Karpas-422 (cell line): Measurements from ENCODE around the gene CDT1. TPM values are rescaled to one million over a fixed set of nuclear protein-coding genes. Genes with fewer than 3 reads are reported as not detected.

Experiments used
- DNase-seq: peaks from one replicate; pipeline ENCODE4 v3.0.0-alpha.2; 2015
- H2AFZ ChIP-seq: fragments of 200-600 bp; sonication (generic); 2 replicates; pipeline ENCODE4 v1.6.1; 2014; ENCODE audit warnings: antibody characterized with exemption, low read length, mixed read lengths
- H3K27ac ChIP-seq: fragments of 200-600 bp; sonication (generic); 2 replicates; pipeline ENCODE4 v1.5.1; 2014; ENCODE audit warnings: mild to moderate bottlenecking, low read length, moderate library complexity
- H3K27me3 ChIP-seq: fragments of 200-600 bp; sonication (generic); 2 replicates; pipeline ENCODE4 v1.6.1; 2014; ENCODE audit warnings: low read length, mixed read lengths
- H3K36me3 ChIP-seq: fragments of 200-600 bp; sonication (generic); 2 replicates; pipeline ENCODE4 v1.6.1; 2014; ENCODE audit warnings: low read length, mixed read lengths; ENCODE audit not compliant: insufficient read depth
- H3K4me1 ChIP-seq: fragments of 200-600 bp; sonication (generic); 2 replicates; pipeline ENCODE4 v1.6.1; 2014; ENCODE audit warnings: mild to moderate bottlenecking, low read length, mixed read lengths
- H3K4me2 ChIP-seq: fragments of 200-600 bp; sonication (generic); 2 replicates; pipeline ENCODE4 v1.6.1; 2014; ENCODE audit warnings: low read length, low read depth, mild to moderate bottlenecking; ENCODE audit not compliant: poor library complexity, severe bottlenecking
- H3K4me3 ChIP-seq: fragments of 200-600 bp; sonication (generic); 2 replicates; pipeline ENCODE4 v1.5.1; 2014; ENCODE audit warnings: mild to moderate bottlenecking, antibody characterized with exemption, low read length, mixed read lengths
- H3K79me2 ChIP-seq: fragments of 200-600 bp; sonication (generic); 2 replicates; pipeline ENCODE4 v1.6.1; 2014; ENCODE audit warnings: mild to moderate bottlenecking, low read length, mixed read lengths
- H3K9ac ChIP-seq: fragments of 200-600 bp; sonication (generic); 2 replicates; pipeline ENCODE4 v1.6.0; 2014; ENCODE audit warnings: low read length
- H3K9me2 ChIP-seq: fragments of 200-600 bp; sonication (generic), shearing (Covaris generic); replicated peaks from 2 replicates; pipeline ENCODE4 v1.6.0; 2014; ENCODE audit warnings: mild to moderate bottlenecking, low read length, moderate library complexity; ENCODE audit not compliant: insufficient read depth
- H3K9me3 ChIP-seq: fragments of 300-700, 200-600 bp; sonication (generic); 2 replicates; pipeline ENCODE4 v1.6.1; 2014; ENCODE audit warnings: low read length, mixed read lengths
- H4K20me1 ChIP-seq: fragments of 200-600 bp; sonication (generic); 2 replicates; pipeline ENCODE4 v1.6.1; 2014; ENCODE audit warnings: mild to moderate bottlenecking, antibody characterized with exemption, low read length, low read depth; ENCODE audit not compliant: insufficient read depth
- total RNA-seq: library from RNA; depleted of rRNA; stranded (reverse); fragments of >200 nt; shearing (Covaris generic); gene quantifications from 2 replicates; pipeline ENCODE4 v1.2.3, GENCODE V29; 2014; ENCODE audit warnings: low replicate concordance

The CDT1 gene
- total RNA-seq, 1 experiment from 2014 or later: 20.4 TPM

GRCh38 chr16:88792078-88792550, 11.5 kb upstream of the CDT1 start:
- H3K9me2 ChIP-seq: no peaks in the 10 kb centered on the region
- H3K27me3 ChIP-seq: no peaks in the 10 kb centered on the region
- no peak overlapping the region for H3K27ac ChIP-seq
- H3K9ac ChIP-seq: no peak overlapping the region
- no peak overlapping the region for H2AFZ ChIP-seq
- no peak for DNase-seq
- H3K9me3 ChIP-seq: no peaks in the 10 kb centered on the region
- no peak overlapping the region for H3K4me3 ChIP-seq
- no peaks in the 10 kb centered on the region for H3K4me1 ChIP-seq
- H3K79me2 ChIP-seq: no peaks in the 10 kb centered on the region
- H3K4me2 ChIP-seq: no peak overlapping the region
- H3K36me3 ChIP-seq: no peaks in the 10 kb centered on the region
- H4K20me1 ChIP-seq: no peaks in the 10 kb centered on the region

GRCh38 chr16:88792668-88793250, 10.8 kb upstream of the CDT1 start:
- Histone ChIP-seq H2AFZ (no peak overlapping the region), H3K9ac (no peak overlapping the region), H3K27me3 (no peaks in the 10 kb centered on the region), H3K4me3 (no peak overlapping the region), H4K20me1 (no peaks in the 10 kb centered on the region), H3K27ac (no peak overlapping the region), H3K9me2 (no peaks in the 10 kb centered on the region), H3K4me1 (no peaks in the 10 kb centered on the region), H3K9me3 (no peaks in the 10 kb centered on the region), H3K4me2 (no peak overlapping the region), H3K79me2 (no peaks in the 10 kb centered on the region), H3K36me3 (no peaks in the 10 kb centered on the region)
- no peak for DNase-seq

GRCh38 chr16:88793251-88793954, 10.2 kb upstream of the CDT1 start:
- H3K4me1 ChIP-seq: no peaks in the 10 kb centered on the region
- no peak for DNase-seq
- no peaks in the 10 kb centered on the region for H4K20me1 ChIP-seq
- H3K4me2 ChIP-seq: no peak overlapping the region
- no peak overlapping the region for H2AFZ ChIP-seq
- no peak overlapping the region for H3K4me3 ChIP-seq
- H3K27ac ChIP-seq: no peak overlapping the region
- H3K79me2 ChIP-seq: no peaks in the 10 kb centered on the region
- H3K36me3 ChIP-seq: no peaks in the 10 kb centered on the region
- H3K9me3 ChIP-seq: no peaks in the 10 kb centered on the region
- H3K9me2 ChIP-seq: no peaks in the 10 kb centered on the region
- no peak overlapping the region for H3K9ac ChIP-seq
- H3K27me3 ChIP-seq: no peaks in the 10 kb centered on the region

GRCh38 chr16:88796278-88796677, 7.3 kb upstream of the CDT1 start:
- Histone ChIP-seq H3K9me3 (no peaks in the 10 kb centered on the region), H3K79me2 (no peaks in the 10 kb centered on the region), H3K27me3 (no peaks in the 10 kb centered on the region), H3K4me2 (no peak overlapping the region), H4K20me1 (no peaks in the 10 kb centered on the region), H3K27ac (no peak overlapping the region), H3K4me3 (no peak overlapping the region), H3K4me1 (peaks cover 8% of the 10 kb centered on the region), H3K9me2 (no peaks in the 10 kb centered on the region), H3K36me3 (no peaks in the 10 kb centered on the region), H3K9ac (no peak overlapping the region), H2AFZ (no peak overlapping the region)
- no peak for DNase-seq

GRCh38 chr16:88798073-88798472, 5.5 kb upstream of the CDT1 start:
- no peak overlapping the region for H2AFZ ChIP-seq
- H3K27ac ChIP-seq: no peak overlapping the region
- no peaks in the 10 kb centered on the region for H3K9me2 ChIP-seq
- H3K4me3 ChIP-seq: no peak overlapping the region
- H3K9ac ChIP-seq: no peak overlapping the region
- no peaks in the 10 kb centered on the region for H3K79me2 ChIP-seq
- H3K36me3 ChIP-seq: no peaks in the 10 kb centered on the region
- H3K4me2 ChIP-seq: no peak overlapping the region
- peaks cover 19% of the 10 kb centered on the region for H3K4me1 ChIP-seq
- H4K20me1 ChIP-seq: no peaks in the 10 kb centered on the region
- H3K27me3 ChIP-seq: no peaks in the 10 kb centered on the region
- no peaks in the 10 kb centered on the region for H3K9me3 ChIP-seq
- DNase-seq: no peak

- no peaks in the 10 kb centered on the region for H3K27me3 ChIP-seq
- no peak overlapping the region for H3K27ac ChIP-seq
- no peak overlapping the region for H3K4me2 ChIP-seq
- H2AFZ ChIP-seq: no peak overlapping the region
- no peaks in the 10 kb centered on the region for H4K20me1 ChIP-seq
- peaks cover 2% of the 10 kb centered on the region; the same call in 1 of the 2 replicates for H3K79me2 ChIP-seq
- H3K9ac ChIP-seq: no peak overlapping the region
- no peak overlapping the region for H3K4me3 ChIP-seq
- H3K9me3 ChIP-seq: no peaks in the 10 kb centered on the region
- peak; percentile 87 for DNase-seq
- no peaks in the 10 kb centered on the region for H3K36me3 ChIP-seq
- no peaks in the 10 kb centered on the region for H3K9me2 ChIP-seq
- peaks cover 22% of the 10 kb centered on the region for H3K4me1 ChIP-seq
Observed at GRCh38 chr16:88798772-88799455, 4.7 kb upstream of the CDT1 start.

- H3K27ac ChIP-seq: no peak overlapping the region
Observed at GRCh38 chr16:88799569-88800276, 3.9 kb upstream of the CDT1 start.

GRCh38 chr16:88800277-88800592, 3.4 kb upstream of the CDT1 start:
- peaks cover 15% of the 10 kb centered on the region for H3K79me2 ChIP-seq
- H3K9me2 ChIP-seq: no peaks in the 10 kb centered on the region
- no peaks in the 10 kb centered on the region for H3K27me3 ChIP-seq
- DNase-seq: no peak
- H4K20me1 ChIP-seq: 0 out of 2 replicates have a peak, but pooled peaks cover 10% of the 10 kb centered on the region
- H2AFZ ChIP-seq: no peak overlapping the region
- H3K4me1 ChIP-seq: peaks cover 30% of the 10 kb centered on the region
- H3K4me2 ChIP-seq: no peak overlapping the region
- no peaks in the 10 kb centered on the region for H3K36me3 ChIP-seq
- no peaks in the 10 kb centered on the region for H3K9me3 ChIP-seq
- no peak overlapping the region for H3K4me3 ChIP-seq
- H3K9ac ChIP-seq: no peak overlapping the region
- H3K27ac ChIP-seq: no peak overlapping the region

More at GRCh38 chr16:88799569-88800276, 3.9 kb upstream of the CDT1 start:
- DNase-seq: no peak
- H3K36me3 ChIP-seq: no peaks in the 10 kb centered on the region
- H4K20me1 ChIP-seq: 0 out of 2 replicates have a peak, but pooled peaks cover 6% of the 10 kb centered on the region
- no peak overlapping the region for H3K4me2 ChIP-seq
- H3K9me3 ChIP-seq: no peaks in the 10 kb centered on the region
- peaks cover 10% of the 10 kb centered on the region for H3K79me2 ChIP-seq
- no peak overlapping the region for H3K4me3 ChIP-seq
- H3K9ac ChIP-seq: no peak overlapping the region
- no peak overlapping the region for H2AFZ ChIP-seq
- no peaks in the 10 kb centered on the region for H3K27me3 ChIP-seq
- peaks cover 25% of the 10 kb centered on the region for H3K4me1 ChIP-seq
- no peaks in the 10 kb centered on the region for H3K9me2 ChIP-seq
